KOPT-K1 (cell line): ENCODE data around the gene ID3.

ENCODE experiments used
- H3K27ac ChIP-seq: fragments of 200-600 bp; sonication (generic); 2 replicates; pipeline ENCODE4 v1.5.1; 2016; ENCODE audit warnings: antibody characterized with exemption, mild to moderate bottlenecking, low read depth, low read length; ENCODE audit not compliant: poor library complexity, severe bottlenecking
- H3K36me3 ChIP-seq: fragments of 200-600 bp; sonication (generic); 2 replicates; pipeline ENCODE4 v1.5.1; 2017; ENCODE audit warnings: antibody characterized with exemption, mild to moderate bottlenecking, low read length, moderate library complexity; ENCODE audit not compliant: insufficient read depth
- H3K9me3 ChIP-seq: fragments of 200-600 bp; sonication (generic); 2 replicates; pipeline ENCODE4 v1.5.1; 2017; ENCODE audit warnings: antibody characterized with exemption, low read length, mild to moderate bottlenecking; ENCODE audit not compliant: insufficient read depth, poor library complexity, severe bottlenecking

Gene ID3, protein sequence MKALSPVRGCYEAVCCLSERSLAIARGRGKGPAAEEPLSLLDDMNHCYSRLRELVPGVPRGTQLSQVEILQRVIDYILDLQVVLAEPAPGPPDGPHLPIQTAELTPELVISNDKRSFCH

DNA sequence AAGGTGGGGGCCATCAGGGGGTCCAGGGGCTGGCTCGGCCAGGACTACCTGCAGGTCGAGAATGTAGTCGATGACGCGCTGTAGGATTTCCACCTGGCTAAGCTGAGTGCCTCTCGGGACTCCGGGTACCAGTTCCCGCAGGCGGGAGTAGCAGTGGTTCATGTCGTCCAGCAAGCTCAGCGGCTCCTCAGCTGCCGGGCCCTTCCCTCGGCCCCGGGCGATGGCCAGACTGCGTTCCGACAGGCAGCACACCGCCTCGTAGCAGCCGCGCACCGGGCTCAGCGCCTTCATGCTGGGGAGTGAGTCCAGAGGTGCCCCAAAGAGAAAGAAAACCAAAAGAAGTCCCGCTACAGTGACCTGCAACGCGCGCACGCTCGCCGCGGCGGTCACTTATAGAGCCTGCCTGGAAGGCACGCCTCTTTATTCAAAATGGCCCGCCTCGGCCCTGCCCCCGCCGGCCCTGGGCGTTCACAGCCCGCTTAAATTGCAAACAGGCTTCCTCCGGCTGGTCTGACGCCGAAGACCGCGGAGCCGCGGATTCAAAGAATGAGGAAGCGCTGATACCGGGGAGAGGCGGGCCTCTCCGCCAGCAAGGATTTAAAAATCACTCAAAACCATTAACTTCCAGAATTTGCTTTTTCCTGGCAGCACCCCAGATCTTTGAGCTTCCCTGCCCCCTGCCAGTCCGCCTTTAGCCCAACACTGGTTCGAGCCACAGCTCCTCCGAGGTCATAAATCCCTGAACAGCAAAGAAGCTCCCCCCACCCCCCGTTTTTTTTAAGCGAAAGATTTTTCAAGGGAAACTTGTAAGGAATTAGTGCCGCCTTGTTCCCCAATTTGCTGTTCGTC is at the start of gene ID3:
Gene ID3, minus strand, starts transcription at position 366 of the 849 bp plus-strand sequence. Its CDS starts 75 bp downstream, at position 291.
- Histone ChIP-seq H3K27ac (peak within 1 kb of the TSS; percentile 79), H3K9me3 (no peaks in the 10 kb centered on the region), H3K36me3 (no peaks in the 10 kb centered on the region)

DNA sequence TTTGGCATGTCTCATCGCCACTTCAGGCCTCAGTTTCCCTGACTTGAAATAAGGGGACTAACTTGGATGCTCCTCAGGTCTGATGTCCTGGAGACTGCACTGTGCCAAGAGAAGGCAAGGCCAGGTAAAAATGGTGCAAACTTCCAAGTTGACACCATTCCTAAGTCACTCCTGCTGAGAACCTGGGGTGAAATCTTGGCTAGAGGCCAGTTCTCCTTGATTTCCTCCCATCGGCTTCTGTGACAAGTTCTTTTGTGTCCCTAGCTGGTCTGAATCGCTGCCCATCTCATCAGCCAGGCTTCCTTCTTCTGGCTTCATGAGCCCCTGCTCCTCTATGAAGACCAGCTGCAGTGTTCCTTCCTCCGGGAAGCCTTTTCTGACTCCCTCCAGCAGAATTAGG is 48.6 kb upstream of the ID3 start:
- Histone ChIP-seq H3K36me3 (no peaks in the 10 kb centered on the region), H3K9me3 (no peaks in the 10 kb centered on the region), H3K27ac (peak overlapping the region; percentile 6)

GRCh38 chr1:23601968-23602876 is 42.9 kb upstream of the ID3 start:
- Histone ChIP-seq H3K9me3 (no peaks in the 10 kb centered on the region), H3K27ac (peak overlapping the region; percentile 88), H3K36me3 (no peaks in the 10 kb centered on the region)

- H3K36me3 ChIP-seq = no peaks in the 10 kb centered on the region
- no peaks in the 10 kb centered on the region for H3K9me3 ChIP-seq
- peak overlapping the region; percentile 88 for H3K27ac ChIP-seq
These were observed 42.0 kb upstream of the ID3 start for GRCh38 chr1:23601135-23601967.

DNA sequence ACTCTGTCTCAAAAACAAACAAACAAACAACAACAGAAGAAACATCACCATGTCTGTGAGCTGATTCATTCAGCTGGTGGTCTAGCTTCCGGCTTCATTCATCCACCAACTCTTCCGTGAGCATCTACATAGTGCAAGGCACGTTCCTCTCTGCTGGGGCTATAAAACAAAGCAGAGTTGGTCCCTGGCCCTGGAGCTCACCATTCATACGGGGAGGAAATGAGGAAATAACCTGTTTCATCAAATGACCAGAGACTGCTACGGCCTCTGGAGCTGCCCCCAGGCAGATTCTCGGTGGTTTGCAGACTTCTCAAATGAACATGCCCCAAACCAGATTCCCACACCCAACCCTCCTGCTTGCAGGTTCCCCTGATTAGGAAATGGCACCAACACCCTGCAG is 41.0 kb upstream of the ID3 start:
- H3K9me3 ChIP-seq = no peaks in the 10 kb centered on the region
- H3K36me3 ChIP-seq = no peaks in the 10 kb centered on the region
- peak overlapping the region; percentile 88 for H3K27ac ChIP-seq

GRCh38 chr1:23599125-23599524 is 39.8 kb upstream of the ID3 start:
- Histone ChIP-seq H3K27ac (peak overlapping the region; percentile 88), H3K36me3 (no peaks in the 10 kb centered on the region), H3K9me3 (no peaks in the 10 kb centered on the region)

- H3K27ac ChIP-seq = peak overlapping the region; percentile 88
- no peaks in the 10 kb centered on the region for H3K36me3 ChIP-seq
- H3K9me3 ChIP-seq = no peaks in the 10 kb centered on the region
These were observed 39.1 kb upstream of the ID3 start for GRCh38 chr1:23598424-23598823.

DNA sequence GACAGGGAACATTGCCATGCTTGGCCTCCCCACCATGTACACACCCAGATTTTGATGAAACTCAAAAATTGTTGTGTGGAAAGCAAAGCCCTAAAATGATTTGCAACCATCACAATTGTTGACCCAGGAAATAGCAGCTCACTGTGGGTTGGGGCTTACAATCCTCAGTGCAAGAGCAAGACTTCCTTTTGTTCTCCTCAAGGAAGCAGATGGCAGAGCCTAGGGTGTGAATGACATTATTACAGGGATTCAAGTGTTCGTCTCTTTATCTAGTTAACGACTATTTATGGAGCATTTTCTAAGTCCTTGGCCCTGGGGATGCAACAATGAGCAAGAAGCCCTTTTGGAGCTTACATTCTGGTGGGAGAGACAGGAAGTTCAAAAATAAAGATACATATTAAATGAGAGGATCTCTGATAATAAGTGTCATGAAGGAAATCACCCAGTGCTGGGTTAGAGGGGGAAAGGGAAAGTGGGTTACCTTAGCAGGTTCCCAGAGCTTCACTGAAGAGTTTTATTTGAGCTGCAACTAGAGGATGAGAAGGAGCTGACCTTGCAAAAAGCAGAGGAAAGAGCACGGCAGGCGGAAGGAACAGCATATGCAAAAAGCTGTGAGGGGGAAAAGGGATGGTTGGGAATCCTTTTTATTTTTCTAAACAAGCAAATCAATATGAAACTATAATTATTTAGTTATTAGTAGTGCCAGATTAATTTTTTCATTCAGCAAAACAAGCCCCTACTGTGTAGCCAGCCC is 38.5 kb upstream of the ID3 start:
- Histone ChIP-seq H3K27ac (peak overlapping the region; percentile 88), H3K36me3 (no peaks in the 10 kb centered on the region), H3K9me3 (no peaks in the 10 kb centered on the region)

GRCh38 chr1:23596382-23597358 is 37.4 kb upstream of the ID3 start:
- no peaks in the 10 kb centered on the region for H3K9me3 ChIP-seq
- H3K27ac ChIP-seq = peak overlapping the region; percentile 19
- H3K36me3 ChIP-seq = no peaks in the 10 kb centered on the region

DNA sequence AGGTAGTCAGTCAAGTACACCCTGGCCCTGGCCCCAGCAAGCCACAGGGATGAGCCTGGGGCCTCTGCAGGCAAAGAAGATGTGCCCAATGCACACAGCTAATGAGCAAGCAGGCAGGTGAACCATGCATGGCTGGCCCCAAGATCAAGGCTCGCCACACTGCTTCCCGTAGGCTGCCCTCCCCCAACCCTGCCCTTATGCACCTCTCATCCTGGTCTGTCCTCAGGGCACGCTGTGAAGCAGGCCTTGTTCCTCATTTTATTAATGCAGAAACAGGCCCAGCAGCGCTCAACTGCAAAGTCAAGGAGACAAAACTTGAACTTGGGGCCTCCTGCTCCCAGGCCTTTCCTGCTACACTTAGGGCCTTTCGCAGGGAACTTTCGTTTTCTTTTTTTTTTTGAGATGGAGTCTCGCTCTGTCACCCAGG is 35.6 kb upstream of the ID3 start:
- H3K9me3 ChIP-seq = no peaks in the 10 kb centered on the region
- no peaks in the 10 kb centered on the region for H3K36me3 ChIP-seq
- H3K27ac ChIP-seq = peak overlapping the region; percentile 63

GRCh38 chr1:23594149-23594907 is 35.0 kb upstream of the ID3 start:
- Histone ChIP-seq H3K27ac (peak overlapping the region; percentile 63), H3K9me3 (no peaks in the 10 kb centered on the region), H3K36me3 (no peaks in the 10 kb centered on the region)

- Histone ChIP-seq H3K9me3 (no peaks in the 10 kb centered on the region), H3K36me3 (no peaks in the 10 kb centered on the region), H3K27ac (peak overlapping the region; percentile 63)
These were observed 34.4 kb upstream of the ID3 start for GRCh38 chr1:23593556-23594148.
